MM.1S (cell line): ENCODE results near the gene ARHGAP26.

ENCODE experiments used
- EZH2 ChIP-seq: fragments of 300-600 bp; sonication (generic); optimal IDR thresholded peaks from 2 replicates; pipeline ENCODE3; 2017; ENCODE audit warnings: low read depth, mild to moderate bottlenecking, antibody characterized with exemption, low read length, mixed read lengths
- TF ChIP-seq, protein P1 (sequence below): fragments of 300-600 bp; sonication (generic); IDR thresholded peaks from 2 replicates; pipeline ENCODE4 v1.5.1; 2016; ENCODE audit warnings: antibody characterized with exemption, low read length, mixed read lengths

DNA sequence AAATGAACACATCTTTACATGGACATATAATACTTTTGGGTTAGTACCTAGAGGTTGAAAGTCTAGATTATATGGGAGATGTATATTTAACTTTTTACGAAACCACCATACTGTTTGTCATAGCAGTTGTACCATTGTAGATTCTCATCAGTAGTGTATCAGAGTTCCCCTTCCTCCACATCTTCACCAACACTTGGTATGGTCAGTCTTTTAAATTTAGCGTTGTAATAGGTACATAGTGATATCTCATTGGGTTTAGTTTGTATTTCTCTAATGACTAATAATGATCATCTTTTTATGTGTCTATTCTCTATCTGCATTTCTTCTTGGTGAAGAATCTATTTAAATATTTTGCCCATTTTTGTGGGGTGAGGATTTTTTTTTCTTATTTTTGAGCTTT is 495.8 kb downstream of the ARHGAP26 start:
- TF ChIP-seq, protein P1, sequence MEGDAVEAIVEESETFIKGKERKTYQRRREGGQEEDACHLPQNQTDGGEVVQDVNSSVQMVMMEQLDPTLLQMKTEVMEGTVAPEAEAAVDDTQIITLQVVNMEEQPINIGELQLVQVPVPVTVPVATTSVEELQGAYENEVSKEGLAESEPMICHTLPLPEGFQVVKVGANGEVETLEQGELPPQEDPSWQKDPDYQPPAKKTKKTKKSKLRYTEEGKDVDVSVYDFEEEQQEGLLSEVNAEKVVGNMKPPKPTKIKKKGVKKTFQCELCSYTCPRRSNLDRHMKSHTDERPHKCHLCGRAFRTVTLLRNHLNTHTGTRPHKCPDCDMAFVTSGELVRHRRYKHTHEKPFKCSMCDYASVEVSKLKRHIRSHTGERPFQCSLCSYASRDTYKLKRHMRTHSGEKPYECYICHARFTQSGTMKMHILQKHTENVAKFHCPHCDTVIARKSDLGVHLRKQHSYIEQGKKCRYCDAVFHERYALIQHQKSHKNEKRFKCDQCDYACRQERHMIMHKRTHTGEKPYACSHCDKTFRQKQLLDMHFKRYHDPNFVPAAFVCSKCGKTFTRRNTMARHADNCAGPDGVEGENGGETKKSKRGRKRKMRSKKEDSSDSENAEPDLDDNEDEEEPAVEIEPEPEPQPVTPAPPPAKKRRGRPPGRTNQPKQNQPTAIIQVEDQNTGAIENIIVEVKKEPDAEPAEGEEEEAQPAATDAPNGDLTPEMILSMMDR = no peak
- no peak for TF ChIP-seq EZH2
